Panc1 (cell line): Measurements from ENCODE around the gene POU2AF1.

Experiments
- CTCF ChIP-seq: fragments of 450-650 bp; IDR thresholded peaks from 2 replicates; pipeline ENCODE4 v1.5.1; 2017; ENCODE audit warnings: mild to moderate bottlenecking
- POLR2AphosphoS5 ChIP-seq: IDR thresholded peaks from 2 replicates; pipeline ENCODE4 v1.6.1; 2012; ENCODE audit warnings: mild to moderate bottlenecking, low read depth, low read length, moderate library complexity
- REST ChIP-seq, 2 experiments: IDR thresholded peaks; 2 replicates each; pipeline ENCODE4 v1.6.1; 2011 to 2012; ENCODE audit warnings: low read depth in 2 of 2, control low read depth in 1 of 2, low read length in 1 of 2, mild to moderate bottlenecking in 1 of 2, moderate library complexity in 1 of 2; ENCODE audit not compliant: insufficient read depth in 1 of 2
- TCF7L2 ChIP-seq: IDR thresholded peaks from 2 replicates; pipeline ENCODE4 v1.6.1; 2011; ENCODE audit warnings: mild to moderate bottlenecking, low read depth, low read length, inconsistent platforms

GRCh38 chr11:111358038-111359001 is 20.8 kb downstream of the POU2AF1 start:
- no peak for TF ChIP-seq CTCF
- no peak for TF ChIP-seq POLR2AphosphoS5
- no peak for TF ChIP-seq TCF7L2
- TF ChIP-seq REST (IDR thresholded peaks at IDR 0.05; ENCODE audit: insufficient read depth in 1 of 2, low read depth in 2 of 2, low read length in 1 of 2) = no peak
